ENCODE data around the gene CPM. TPM values are rescaled to one million over a fixed set of nuclear protein-coding genes. Genes with fewer than 3 reads are reported as not detected.
A peak's percentile ranks its signal among the peaks of the same experiment; 100 is the strongest.
"Not testable (repeated sequence)": the region's sequence is repeated elsewhere in the genome, so short reads cannot be mapped to it uniquely, and the experiment has no call there.

Gene CPM
- total RNA-seq, 2 donors from 2014 or later = 8.4 to 17.7 TPM

GRCh38 chr12:68831272-68831671 lies 101.7 kb downstream of the CPM start:
- Mint-ChIP-seq H3K27me3 (ENCODE audit: low read depth) (no peaks in the 10 kb centered on the region), H3K27ac (peak overlapping the region; percentile 84), H3K9me3 (no peaks in the 10 kb centered on the region), H3K4me3 (no peak overlapping the region), H3K36me3 (ENCODE audit: insufficient read depth in 2 of 2) (peaks cover 20 to 51% of the 10 kb centered on the region in 2 donors), H3K4me1 (ENCODE audit: low read depth) (peaks cover 20% of the 10 kb centered on the region)
- no peak for DNase-seq
- no peak for ATAC-seq (replicated peaks in 1 of 2)

GRCh38 chr12:68828672-68829068 lies 104.3 kb downstream of the CPM start:
- H3K27ac Mint-ChIP-seq = no peak overlapping the region
- ATAC-seq (replicated peaks in 1 of 2) = no peak
- no peak overlapping the region for H3K4me3 Mint-ChIP-seq
- no peaks in the 10 kb centered on the region for H3K27me3 Mint-ChIP-seq (ENCODE audit: low read depth)
- peaks cover 44% of the 10 kb centered on the region for H3K4me1 Mint-ChIP-seq (ENCODE audit: low read depth)
- peaks cover 18 to 61% of the 10 kb centered on the region in 2 donors for H3K36me3 Mint-ChIP-seq (ENCODE audit: insufficient read depth in 2 of 2)
- no peaks in the 10 kb centered on the region for H3K9me3 Mint-ChIP-seq
- no peak for DNase-seq

- no peak for ATAC-seq (replicated peaks in 1 of 2)
- Mint-ChIP-seq H3K4me1 (ENCODE audit: low read depth) (peaks cover 49% of the 10 kb centered on the region), H3K27ac (no peak overlapping the region), H3K36me3 (ENCODE audit: insufficient read depth in 2 of 2) (peaks cover 21 to 66% of the 10 kb centered on the region in 2 donors), H3K9me3 (no peaks in the 10 kb centered on the region), H3K4me3 (no peak overlapping the region), H3K27me3 (ENCODE audit: low read depth) (no peaks in the 10 kb centered on the region)
- no peak for DNase-seq
These were observed 104.9 kb downstream of the CPM start for GRCh38 chr12:68827895-68828671.

- ATAC-seq (replicated peaks in 1 of 2) (no peak), DNase-seq (no peak)
- Mint-ChIP-seq H3K27me3 (ENCODE audit: low read depth) (no peaks in the 10 kb centered on the region), H3K4me3 (peak overlapping the region; percentile 9 to 21), H3K27ac (peak overlapping the region; percentile 9), H3K4me1 (ENCODE audit: low read depth) (peaks cover 50% of the 10 kb centered on the region), H3K9me3 (no peaks in the 10 kb centered on the region), H3K36me3 (ENCODE audit: insufficient read depth in 2 of 2) (peaks cover 20 to 65% of the 10 kb centered on the region in 2 donors)
These were observed 107.3 kb downstream of the CPM start for GRCh38 chr12:68825569-68826217.

DNA sequence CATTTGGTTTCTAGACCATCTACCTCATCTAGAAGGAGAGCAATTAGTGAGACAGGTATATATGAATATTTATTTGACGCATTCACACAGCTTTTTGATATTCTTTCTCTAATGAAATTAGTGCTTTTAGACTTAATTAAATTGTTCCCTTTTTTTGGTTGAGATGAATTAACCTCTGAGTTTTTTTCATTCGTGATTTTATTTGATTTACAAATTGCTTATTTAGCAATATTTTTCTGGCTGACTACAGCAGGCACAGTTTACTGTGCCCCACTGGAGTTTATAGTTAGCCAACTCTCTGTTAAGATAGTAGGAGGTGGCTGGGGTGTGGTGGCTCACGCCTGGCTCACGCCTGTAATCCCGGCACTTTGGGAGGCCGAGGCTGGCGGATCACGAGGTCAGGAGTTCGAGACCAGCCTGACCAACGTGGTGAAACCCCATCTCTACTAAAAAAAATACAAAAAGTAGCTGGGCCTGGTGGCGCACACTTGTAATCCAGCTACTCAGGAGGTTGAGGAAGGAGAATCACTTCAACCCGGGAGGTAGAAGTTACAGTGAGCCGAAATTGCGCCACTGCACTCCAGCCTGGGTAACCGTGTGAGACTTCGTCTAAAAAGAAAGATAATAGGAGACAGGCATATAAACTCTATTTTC lies 108.2 kb downstream of the CPM start:
- Mint-ChIP-seq H3K4me1 (ENCODE audit: low read depth) (peaks cover 48% of the 10 kb centered on the region), H3K27ac (peak overlapping the region; percentile 46), H3K27me3 (ENCODE audit: low read depth) (no peaks in the 10 kb centered on the region), H3K4me3 (no peak overlapping the region), H3K36me3 (ENCODE audit: insufficient read depth in 2 of 2) (peaks cover 17 to 66% of the 10 kb centered on the region in 2 donors), H3K9me3 (no peaks in the 10 kb centered on the region)
- ATAC-seq (replicated peaks in 1 of 2) (no peak), DNase-seq (no peak)

GRCh38 chr12:68824131-68824530 lies 108.8 kb downstream of the CPM start:
- ATAC-seq (replicated peaks in 1 of 2) = no peak
- Mint-ChIP-seq H3K27me3 (ENCODE audit: low read depth) (no peaks in the 10 kb centered on the region), H3K27ac (peak overlapping the region; percentile 65), H3K9me3 (no peaks in the 10 kb centered on the region), H3K36me3 (ENCODE audit: insufficient read depth in 2 of 2) (peaks cover 17 to 69% of the 10 kb centered on the region in 2 donors), H3K4me3 (no peak overlapping the region), H3K4me1 (ENCODE audit: low read depth) (peaks cover 53% of the 10 kb centered on the region)
- DNase-seq = no peak

DNA sequence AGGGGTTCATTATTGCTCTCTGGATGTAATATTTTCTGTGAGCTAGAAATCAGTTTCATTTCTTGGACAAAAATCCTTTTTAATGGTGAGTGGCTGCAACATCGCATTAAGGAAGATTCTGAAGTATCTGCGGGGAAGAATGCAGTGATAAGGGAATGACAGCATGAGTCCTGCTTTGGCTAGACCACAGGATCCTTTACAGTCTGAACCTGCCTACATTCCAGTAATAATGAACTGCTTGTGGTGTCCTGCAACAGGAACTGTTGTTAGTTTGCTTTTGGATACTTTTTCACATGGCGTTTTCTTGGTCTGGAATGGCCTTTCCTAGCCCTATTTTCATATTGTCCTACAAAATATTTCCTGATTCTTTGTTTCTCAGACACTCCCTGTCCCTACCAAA lies 109.3 kb downstream of the CPM start:
- peaks cover 57% of the 10 kb centered on the region for H3K4me1 Mint-ChIP-seq (ENCODE audit: low read depth)

DNA sequence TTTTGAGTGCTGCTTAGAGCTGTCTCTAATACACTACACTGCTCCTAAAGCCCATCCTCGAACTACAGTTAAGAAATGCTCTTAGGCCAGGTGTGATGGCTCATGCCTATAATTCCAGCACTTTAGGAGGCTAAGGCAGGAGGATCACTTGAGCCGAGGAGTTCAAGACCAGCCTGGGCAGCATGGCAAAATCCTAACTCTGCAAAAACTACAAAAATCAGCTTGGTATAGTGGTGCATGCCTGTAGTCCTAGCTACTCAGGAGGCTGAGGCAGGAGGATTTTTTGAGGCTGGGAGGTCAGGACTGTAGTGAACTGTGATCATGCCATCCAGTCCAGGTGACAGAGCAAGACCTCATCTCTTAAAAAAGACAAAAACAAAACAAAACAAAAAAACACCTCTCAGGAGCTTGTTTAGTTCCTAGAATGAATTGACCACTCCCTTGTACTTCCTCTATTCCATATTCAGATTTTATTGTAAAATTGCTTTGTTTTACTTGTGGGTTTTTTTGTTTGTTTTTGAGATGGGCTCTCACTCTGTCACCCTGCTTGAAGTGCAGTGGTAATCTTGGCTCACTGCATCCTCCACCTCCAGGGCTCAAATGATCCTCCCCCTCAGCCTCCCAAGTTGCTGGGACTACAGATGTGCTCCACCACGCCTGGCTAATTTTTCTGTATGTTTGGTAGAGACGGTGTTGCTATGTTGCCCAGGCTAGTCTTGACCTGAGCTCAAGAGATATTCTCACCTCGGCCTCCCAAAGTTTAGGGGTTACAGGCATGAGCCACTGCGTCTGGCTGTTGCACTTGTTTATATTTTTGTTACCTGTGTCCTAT lies 111.4 kb downstream of the CPM start:
- peaks cover 14 to 64% of the 10 kb centered on the region in 2 donors for H3K36me3 Mint-ChIP-seq (ENCODE audit: insufficient read depth in 2 of 2)
- peaks cover 51% of the 10 kb centered on the region for H3K4me1 Mint-ChIP-seq (ENCODE audit: low read depth)
- H3K27ac Mint-ChIP-seq = peak overlapping the region; percentile 91
- DNase-seq (no peak), ATAC-seq (replicated peaks in 1 of 2) (peak; percentile 17 to 36)
- no peaks in the 10 kb centered on the region for H3K9me3 Mint-ChIP-seq
- H3K27me3 Mint-ChIP-seq (ENCODE audit: low read depth) = no peaks in the 10 kb centered on the region
- no peak overlapping the region for H3K4me3 Mint-ChIP-seq

More for the DNA sequence above, 109.3 kb downstream of the CPM start:
- Mint-ChIP-seq H3K4me3 (no peak overlapping the region), H3K9me3 (no peaks in the 10 kb centered on the region), H3K36me3 (ENCODE audit: insufficient read depth in 2 of 2) (peaks cover 15 to 69% of the 10 kb centered on the region in 2 donors), H3K27me3 (ENCODE audit: low read depth) (no peaks in the 10 kb centered on the region), H3K27ac (peak overlapping the region; percentile 65)
- DNase-seq = no peak
- ATAC-seq (replicated peaks in 1 of 2) = no peak

- not testable (repeated sequence) for H3K27ac Mint-ChIP-seq; H3K9me3 Mint-ChIP-seq; H3K27me3 Mint-ChIP-seq (ENCODE audit: low read depth); ATAC-seq (replicated peaks in 1 of 2); H3K4me3 Mint-ChIP-seq; DNase-seq
- Mint-ChIP-seq H3K4me1 (ENCODE audit: low read depth) (peaks cover 52% of the 10 kb centered on the region), H3K36me3 (ENCODE audit: insufficient read depth in 2 of 2) (peaks cover 14 to 63% of the 10 kb centered on the region in 2 donors)
These were observed 113.5 kb downstream of the CPM start for GRCh38 chr12:68819481-68819880.

- Mint-ChIP-seq H3K36me3 (ENCODE audit: insufficient read depth in 2 of 2) (peaks cover 10 to 69% of the 10 kb centered on the region in 2 donors), H3K4me1 (ENCODE audit: low read depth) (peaks cover 65% of the 10 kb centered on the region)
These were observed 116.8 kb downstream of the CPM start for GRCh38 chr12:68815928-68816800.

DNA sequence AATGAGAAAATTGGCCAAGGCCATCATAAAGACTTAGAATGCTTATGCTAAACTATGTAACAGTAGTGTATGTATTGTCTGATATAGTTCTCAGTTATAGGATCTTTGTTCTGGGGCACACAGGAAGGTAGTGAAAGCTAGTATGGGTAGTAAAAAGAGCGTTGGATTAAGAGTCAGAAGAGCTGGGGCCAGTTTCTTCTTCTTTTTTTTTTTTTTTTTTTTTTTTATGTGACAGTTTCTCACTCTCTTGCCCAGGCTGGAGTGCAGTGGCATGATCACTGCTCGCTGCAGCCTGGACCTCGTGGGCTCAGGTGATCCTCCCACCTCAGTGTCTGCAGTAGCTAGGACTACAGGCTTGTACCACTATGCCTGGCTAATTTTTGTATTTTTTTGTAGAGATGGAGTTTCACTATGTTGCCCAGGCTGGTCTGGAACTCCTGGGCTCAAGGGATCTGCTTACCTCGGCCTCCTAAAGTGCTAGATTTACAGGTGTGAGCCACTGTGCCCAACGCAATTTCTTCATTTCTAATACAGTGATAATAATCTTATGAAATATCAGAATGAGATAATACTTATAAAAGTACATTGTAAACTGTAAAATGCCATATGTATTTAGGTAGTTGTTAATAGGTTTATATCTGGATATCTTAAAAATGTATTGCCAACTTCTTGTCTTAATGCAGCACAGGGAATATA lies 117.6 kb downstream of the CPM start:
- Mint-ChIP-seq H3K36me3 (ENCODE audit: insufficient read depth in 2 of 2) (peaks cover 10 to 70% of the 10 kb centered on the region in 2 donors), H3K4me1 (ENCODE audit: low read depth) (peaks cover 68% of the 10 kb centered on the region), H3K27ac (peak overlapping the region; percentile 16), H3K4me3 (peak overlapping the region; percentile 2 to 6), H3K27me3 (ENCODE audit: low read depth) (no peaks in the 10 kb centered on the region), H3K9me3 (no peaks in the 10 kb centered on the region)
- no peak for DNase-seq
- ATAC-seq (replicated peaks in 1 of 2) = peak; percentile 34 to 48

More at GRCh38 chr12:68815928-68816800, 116.8 kb downstream of the CPM start:
- Mint-ChIP-seq H3K27ac (peak overlapping the region; percentile 38), H3K4me3 (no peak overlapping the region), H3K9me3 (no peaks in the 10 kb centered on the region), H3K27me3 (ENCODE audit: low read depth) (no peaks in the 10 kb centered on the region)
- DNase-seq (no peak), ATAC-seq (replicated peaks in 1 of 2) (no peak)
